Mesendoderm (in vitro differentiated cells): Measurements from ENCODE around the gene PDE4D.

Source experiments
- DNase-seq: peaks from one replicate; pipeline ENCODE4 v3.0.0; 2013
- H2AK5ac ChIP-seq: 2 replicates; pipeline ENCODE4 v1.6.1; 2013; ENCODE audit warnings: low read length, inconsistent platforms
- H2BK120ac ChIP-seq: 2 replicates; pipeline ENCODE4 v1.6.1; 2013; ENCODE audit warnings: low read depth, mild to moderate bottlenecking, low read length, moderate library complexity, mixed read lengths
- H2BK15ac ChIP-seq: replicated peaks from 2 replicates; pipeline ENCODE4 v1.6.1; 2013; ENCODE audit warnings: low read depth, mild to moderate bottlenecking, moderate library complexity
- H2BK5ac ChIP-seq: 2 replicates; pipeline ENCODE4 v1.6.1; 2013; ENCODE audit warnings: low read length, inconsistent platforms
- H3K18ac ChIP-seq: 2 replicates; pipeline ENCODE4 v1.6.1; 2013; ENCODE audit warnings: mild to moderate bottlenecking, low read length, mixed read lengths
- H3K23ac ChIP-seq: one replicate; pipeline ENCODE4 v1.6.1; 2013; ENCODE audit warnings: low read length
- H3K27ac ChIP-seq: 2 replicates; pipeline ENCODE4 v1.5.1; 2013; ENCODE audit warnings: low read depth, mild to moderate bottlenecking, inconsistent platforms, low read length, moderate library complexity
- H3K27me3 ChIP-seq: 2 replicates; pipeline ENCODE4 v1.6.1; 2013; ENCODE audit warnings: low read length, control low read depth, mild to moderate bottlenecking, inconsistent platforms; ENCODE audit not compliant: insufficient read depth, poor library complexity
- H3K36me3 ChIP-seq: 2 replicates; pipeline ENCODE4 v1.6.1; 2013; ENCODE audit warnings: low read length, inconsistent platforms; ENCODE audit not compliant: control insufficient read depth, insufficient read depth
- H3K4ac ChIP-seq: one replicate; pipeline ENCODE4 v1.6.1; 2013; ENCODE audit warnings: low read depth, mild to moderate bottlenecking, low read length, moderate library complexity
- H3K4me1 ChIP-seq: 2 replicates; pipeline ENCODE4 v1.6.1; 2013; ENCODE audit warnings: low read depth, low read length, inconsistent platforms; ENCODE audit not compliant: control insufficient read depth
- H3K4me2 ChIP-seq: 2 replicates; pipeline ENCODE4 v1.6.1; 2013; ENCODE audit warnings: low read length
- H3K4me3 ChIP-seq: 2 replicates; pipeline ENCODE4 v1.5.1; 2013; ENCODE audit warnings: mild to moderate bottlenecking, low read length
- H3K56ac ChIP-seq: one replicate; pipeline ENCODE4 v1.6.1; 2013; ENCODE audit warnings: low read length
- H3K79me1 ChIP-seq: 2 replicates; pipeline ENCODE4 v1.6.1; 2013; ENCODE audit warnings: low read length, inconsistent platforms
- H3K79me2 ChIP-seq: 2 replicates; pipeline ENCODE4 v1.6.1; 2013; ENCODE audit warnings: mild to moderate bottlenecking, low read length; ENCODE audit not compliant: control insufficient read depth, insufficient read depth
- H3K9ac ChIP-seq: 2 replicates; pipeline ENCODE4 v1.6.1; 2013; ENCODE audit warnings: low read length, inconsistent platforms
- H4K5ac ChIP-seq: one replicate; pipeline ENCODE4 v1.6.1; 2013; ENCODE audit warnings: low read length
- H4K8ac ChIP-seq: one replicate; pipeline ENCODE4 v1.6.1; 2013; ENCODE audit warnings: low read depth, mild to moderate bottlenecking, control low read depth, low read length, moderate library complexity
- WGBS: extraction: QIAGEN DNeasy Blood & Tissue Kit; methylation state at CpG from one replicate; pipeline ENCODE4 v1.1.7; 2013; ENCODE audit warnings: low lambda C conversion rate, missing lambda C conversion rate; ENCODE audit not compliant: insufficient coverage; ENCODE audit errors: extremely low coverage; 5-methylcytosine and 5-hydroxymethylcytosine counted together

The PDE4D gene

DNA sequence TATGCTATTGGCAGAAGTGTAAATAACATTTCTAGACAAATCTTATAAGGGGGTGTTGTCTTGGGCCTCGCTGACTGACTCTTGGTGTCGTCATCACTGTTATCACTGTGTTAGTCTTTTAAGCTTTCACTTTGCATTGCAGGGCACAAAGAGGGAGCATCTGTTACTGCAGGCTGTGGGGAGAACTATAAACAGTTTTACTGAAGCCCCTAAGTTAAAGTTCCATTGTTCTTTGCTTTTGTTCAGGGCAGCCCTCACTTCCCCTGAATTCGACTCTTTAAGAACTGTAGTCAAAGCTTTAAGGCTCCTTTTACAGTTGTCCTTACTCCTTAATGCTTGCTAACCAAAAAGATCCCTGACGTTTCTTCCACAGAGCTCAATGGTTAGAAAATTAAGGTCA, 705.7 kb downstream of the PDE4D start:
- Histone ChIP-seq H3K4ac (no peak overlapping the region), H2BK15ac (peak overlapping the region; percentile 57), H3K4me2 (no peak overlapping the region), H3K27me3 (no peaks in the 10 kb centered on the region), H3K23ac (no peak overlapping the region), H3K4me1 (peaks cover 1% of the 10 kb centered on the region), H3K9ac (no peak overlapping the region), H3K36me3 (no peaks in the 10 kb centered on the region), H3K79me2 (no peaks in the 10 kb centered on the region), H3K18ac (no peak overlapping the region), H3K79me1 (no peaks in the 10 kb centered on the region), H3K56ac (no peak overlapping the region), H2BK120ac (no peak overlapping the region), H2BK5ac (no peak overlapping the region), H2AK5ac (no peak overlapping the region), H3K4me3 (no peak overlapping the region), H4K8ac (no peak overlapping the region), H4K5ac (no peak overlapping the region), H3K27ac (no peak overlapping the region)
- no peak for DNase-seq
- WGBS: no CpG with 5 or more reads among the region's 4 CpGs

DNA sequence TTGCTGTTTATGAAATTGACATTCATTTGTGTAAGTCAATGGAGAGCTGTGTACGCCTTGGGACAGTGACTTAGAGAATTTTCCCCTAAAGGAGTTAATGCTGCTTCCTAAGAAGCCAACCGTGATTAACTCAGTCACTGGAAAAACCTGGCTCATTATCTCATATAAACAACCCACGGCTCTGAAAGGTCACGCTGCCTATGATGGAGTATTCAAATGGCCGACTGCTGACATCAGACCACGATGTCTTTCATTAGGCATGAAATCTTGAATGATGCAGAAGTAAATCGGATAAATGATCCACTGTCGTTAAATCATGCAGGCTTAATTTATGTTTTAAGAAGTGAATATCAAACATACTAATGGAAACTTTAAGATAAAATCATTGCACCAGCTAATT, 706.9 kb downstream of the PDE4D start:
- Histone ChIP-seq H3K9ac (no peak overlapping the region), H3K18ac (no peak overlapping the region), H3K56ac (no peak overlapping the region), H3K4me1 (peaks cover 2% of the 10 kb centered on the region), H3K36me3 (no peaks in the 10 kb centered on the region), H2BK15ac (no peak overlapping the region), H3K23ac (no peak overlapping the region), H3K4ac (no peak overlapping the region), H2BK120ac (no peak overlapping the region), H3K4me3 (no peak overlapping the region), H2AK5ac (no peak overlapping the region), H4K8ac (no peak overlapping the region), H3K4me2 (no peak overlapping the region), H3K27me3 (no peaks in the 10 kb centered on the region), H3K79me2 (no peaks in the 10 kb centered on the region), H3K79me1 (no peaks in the 10 kb centered on the region), H4K5ac (no peak overlapping the region), H2BK5ac (no peak overlapping the region), H3K27ac (no peak overlapping the region)
- no CpG with 5 or more reads among the region's 8 CpGs for WGBS
- DNase-seq: no peak

DNA sequence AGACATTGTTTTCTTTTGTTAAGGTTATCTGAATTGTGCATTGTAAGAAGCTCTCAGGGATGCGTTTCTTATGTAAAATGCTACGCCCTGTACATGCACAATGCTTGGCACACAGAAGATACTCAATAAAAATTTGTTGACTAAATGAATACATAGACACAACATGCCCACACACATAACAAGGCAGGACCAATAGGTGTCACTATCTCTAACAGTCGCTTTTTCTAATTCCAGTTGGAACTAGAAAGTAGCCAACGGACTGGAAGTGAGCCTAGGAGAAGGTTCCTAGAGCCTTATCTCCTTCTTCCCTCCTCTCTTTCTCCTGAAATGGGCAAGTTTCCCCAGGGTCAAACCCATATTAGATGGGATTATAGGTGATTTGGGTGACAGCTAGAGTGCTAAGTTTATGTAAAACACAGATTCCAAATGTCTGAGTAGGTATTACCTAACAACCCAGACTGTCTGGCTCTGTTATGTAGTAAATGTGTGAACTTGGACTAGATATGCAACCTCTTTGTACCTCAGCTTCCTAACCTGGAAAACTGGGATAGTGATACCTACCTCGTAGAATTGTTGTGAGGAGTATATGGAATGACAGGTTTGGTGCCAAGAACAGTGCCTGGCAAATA, 707.7 kb downstream of the PDE4D start:
- no peaks in the 10 kb centered on the region for H3K79me2 ChIP-seq
- H3K4me2 ChIP-seq: no peak overlapping the region
- no peak overlapping the region for H3K23ac ChIP-seq
- H4K8ac ChIP-seq: no peak overlapping the region
- no peaks in the 10 kb centered on the region for H3K27me3 ChIP-seq
- DNase-seq: no peak
- WGBS: no CpG with 5 or more reads among the region's 5 CpGs
- no peak overlapping the region for H3K4ac ChIP-seq
- H3K36me3 ChIP-seq: no peaks in the 10 kb centered on the region
- H3K56ac ChIP-seq: no peak overlapping the region
- no peak overlapping the region for H2BK5ac ChIP-seq
- no peak overlapping the region for H2BK120ac ChIP-seq
- no peak overlapping the region for H4K5ac ChIP-seq
- no peak overlapping the region for H2AK5ac ChIP-seq
- H3K4me1 ChIP-seq: peaks cover 2% of the 10 kb centered on the region
- H3K79me1 ChIP-seq: no peaks in the 10 kb centered on the region
- H3K18ac ChIP-seq: no peak overlapping the region
- no peak overlapping the region for H3K9ac ChIP-seq
- H3K4me3 ChIP-seq: no peak overlapping the region
- no peak overlapping the region for H3K27ac ChIP-seq
- no peak overlapping the region for H2BK15ac ChIP-seq

DNA sequence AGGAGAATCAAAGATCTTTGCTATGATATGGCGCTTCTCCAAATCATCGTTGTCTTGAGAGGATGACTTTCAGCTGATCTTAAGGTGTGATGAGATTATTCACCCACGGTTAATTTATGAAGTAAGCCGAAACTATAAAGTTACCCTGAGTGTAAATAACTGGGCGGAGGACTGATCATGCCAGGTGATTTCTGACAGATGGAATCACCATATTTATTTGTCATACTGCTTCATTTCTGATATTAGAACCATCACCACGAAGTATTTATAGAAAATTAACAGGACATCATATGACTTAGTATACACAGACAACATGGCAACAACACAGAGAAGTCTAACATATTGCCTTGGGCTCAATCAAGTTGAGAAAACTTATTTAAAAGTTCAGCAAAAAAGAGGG, 708.8 kb downstream of the PDE4D start:
- Histone ChIP-seq H3K56ac (no peak overlapping the region), H3K4me1 (peaks cover 2% of the 10 kb centered on the region), H3K27ac (no peak overlapping the region), H4K8ac (peak overlapping the region; percentile 17), H3K79me2 (no peaks in the 10 kb centered on the region), H2BK5ac (no peak overlapping the region), H2BK15ac (no peak overlapping the region), H2AK5ac (no peak overlapping the region), H3K27me3 (no peaks in the 10 kb centered on the region), H3K23ac (no peak overlapping the region), H3K4me2 (no peak overlapping the region), H2BK120ac (no peak overlapping the region), H3K4me3 (no peak overlapping the region), H3K18ac (no peak overlapping the region), H4K5ac (no peak overlapping the region), H3K4ac (no peak overlapping the region), H3K79me1 (no peaks in the 10 kb centered on the region), H3K36me3 (no peaks in the 10 kb centered on the region), H3K9ac (no peak overlapping the region)
- no CpG with 5 or more reads among the region's 6 CpGs for WGBS
- DNase-seq: no peak

GRCh38 chr5:59182760-59183159, 710.8 kb downstream of the PDE4D start:
- Histone ChIP-seq H3K4me2 (no peak overlapping the region), H3K9ac (no peak overlapping the region), H2AK5ac (no peak overlapping the region), H2BK5ac (no peak overlapping the region), H3K4me3 (no peak overlapping the region), H3K79me1 (no peaks in the 10 kb centered on the region), H3K56ac (no peak overlapping the region), H3K27me3 (no peaks in the 10 kb centered on the region), H3K27ac (no peak overlapping the region), H4K8ac (no peak overlapping the region), H3K23ac (no peak overlapping the region), H3K4me1 (peaks cover 2% of the 10 kb centered on the region), H4K5ac (no peak overlapping the region), H2BK15ac (no peak overlapping the region), H2BK120ac (no peak overlapping the region), H3K36me3 (no peaks in the 10 kb centered on the region), H3K4ac (no peak overlapping the region), H3K18ac (no peak overlapping the region), H3K79me2 (no peaks in the 10 kb centered on the region)
- DNase-seq: peak; percentile 32
- WGBS: no CpG with 5 or more reads among the region's 3 CpGs

GRCh38 chr5:59180515-59180914, 713.0 kb downstream of the PDE4D start:
- Histone ChIP-seq H3K27me3 (no peaks in the 10 kb centered on the region), H2BK120ac (no peak overlapping the region), H2AK5ac (no peak overlapping the region), H3K79me1 (no peaks in the 10 kb centered on the region), H3K27ac (no peak overlapping the region), H3K36me3 (no peaks in the 10 kb centered on the region), H3K4ac (no peak overlapping the region), H2BK15ac (no peak overlapping the region), H3K4me3 (no peak overlapping the region), H3K56ac (no peak overlapping the region), H2BK5ac (no peak overlapping the region), H3K4me2 (no peak overlapping the region), H3K4me1 (peaks cover 2% of the 10 kb centered on the region), H4K5ac (no peak overlapping the region), H3K9ac (no peak overlapping the region), H4K8ac (no peak overlapping the region), H3K79me2 (no peaks in the 10 kb centered on the region), H3K18ac (no peak overlapping the region), H3K23ac (no peak overlapping the region)
- no CpG with 5 or more reads among the region's 2 CpGs for WGBS
- DNase-seq: no peak
